Measurements from ENCODE around the gene COASY.

- no peak for TF ChIP-seq POLR2A (IDR thresholded peaks at IDR 0.05)
- no peak for TF ChIP-seq CTCF (IDR thresholded peaks at IDR 0.05)
- TF ChIP-seq POLR2AphosphoS5 (IDR thresholded peaks at IDR 0.05): no peak
- no peak for TF ChIP-seq EP300 (IDR thresholded peaks at IDR 0.05)
Observed at GRCh38 chr17:42591411-42591810, 29.5 kb downstream of the COASY start.
